Peyer's patch (tissue), 4 donors: Measurements from ENCODE around the gene TEKTIP1. TPM values are rescaled to one million over a fixed set of nuclear protein-coding genes. Genes with fewer than 3 reads are reported as not detected.

Experiments used
- DNase-seq, 3 donors: peaks; one replicate each; pipeline ENCODE4 v3.0.0-alpha.2; 2017 to 2019
- H3K27ac ChIP-seq, 4 donors: fragments of 200-600 bp; sonication (generic); one replicate each; pipeline ENCODE4 v1.5.1; 2016 to 2019
- H3K27me3 ChIP-seq, 2 donors: fragments of 200-600 bp; sonication (generic); one replicate each; pipeline ENCODE4 v1.5.1; 2019
- H3K36me3 ChIP-seq, 3 donors: fragments of 200-600 bp; sonication (generic); one replicate each; pipeline ENCODE4 v1.5.1; 2016 to 2019
- H3K4me1 ChIP-seq, 4 donors: fragments of 200-600 bp; sonication (generic); one replicate each; pipeline ENCODE4 v1.5.1; 2016 to 2019
- H3K4me3 ChIP-seq, 4 donors: fragments of 200-600 bp; sonication (generic); 1 replicate in 3 of 4; 2 replicates in 1 of 4; pipeline ENCODE4 v1.5.1; 2016 to 2019; ENCODE audit warnings: mild to moderate bottlenecking in 1 of 4
- H3K9me3 ChIP-seq, 4 donors: fragments of 200-600 bp; sonication (generic); one replicate each; pipeline ENCODE4 v1.5.1; 2016 to 2019; ENCODE audit warnings: mild to moderate bottlenecking in 1 of 4
- CTCF ChIP-seq, 6 experiments: fragments of 450-650 bp in 4 of 6; fragments of 200-600 bp in 2 of 6; sonication (generic) in 1 of 6; IDR thresholded peaks; one replicate each; pipeline ENCODE4 v1.5.1; 2017 to 2019; ENCODE audit warnings: antibody characterized with exemption in 6 of 6, mild to moderate bottlenecking in 3 of 6, moderate library complexity in 1 of 6
- POLR2A ChIP-seq, 2 donors: fragments of 450-650 bp; IDR thresholded peaks; one replicate each; pipeline ENCODE4 v1.5.1; 2017; ENCODE audit warnings: antibody characterized with exemption in 2 of 2, mild to moderate bottlenecking in 2 of 2, moderate library complexity in 2 of 2
- total RNA-seq, 4 donors: library from RNA; depleted of rRNA; stranded (reverse); fragments of >200 nt; gene quantifications; one replicate each; pipeline ENCODE4 v1.1.0, GENCODE V29; 2016

TEKTIP1 gene
- total RNA-seq, 4 donors from 2014 or later = 1.8 to 11.1 (median 2.4) TPM; not detected in 1

GRCh38 chr19:3585301-3586126 lies 46.5 kb downstream of the TEKTIP1 start, which contains the start of gene GIPC3:
TSS of gene GIPC3 (plus strand) at chr19:3585478. CDS start at chr19:3585598, 120 bp downstream.
- Histone ChIP-seq H3K27me3 (no peaks in the 10 kb centered on the region), H3K9me3 (no peaks in the 10 kb centered on the region), H3K36me3 (no peaks in the 10 kb centered on the region), H3K4me3 (peak within 1 kb of the TSS; percentile 12 to 55 (median 46)), H3K4me1 (peaks cover 0 to 12% (median 0%) of the 10 kb centered on the region in 4 donors), H3K27ac (peak within 1 kb of the TSS in 3 of 4 donors; percentile 19 to 50 (median 27))
- TF ChIP-seq POLR2A (IDR thresholded peaks at IDR 0.05) (no peak), CTCF (IDR thresholded peaks at IDR 0.05) (no peak)
- DNase-seq = no peak

DNA sequence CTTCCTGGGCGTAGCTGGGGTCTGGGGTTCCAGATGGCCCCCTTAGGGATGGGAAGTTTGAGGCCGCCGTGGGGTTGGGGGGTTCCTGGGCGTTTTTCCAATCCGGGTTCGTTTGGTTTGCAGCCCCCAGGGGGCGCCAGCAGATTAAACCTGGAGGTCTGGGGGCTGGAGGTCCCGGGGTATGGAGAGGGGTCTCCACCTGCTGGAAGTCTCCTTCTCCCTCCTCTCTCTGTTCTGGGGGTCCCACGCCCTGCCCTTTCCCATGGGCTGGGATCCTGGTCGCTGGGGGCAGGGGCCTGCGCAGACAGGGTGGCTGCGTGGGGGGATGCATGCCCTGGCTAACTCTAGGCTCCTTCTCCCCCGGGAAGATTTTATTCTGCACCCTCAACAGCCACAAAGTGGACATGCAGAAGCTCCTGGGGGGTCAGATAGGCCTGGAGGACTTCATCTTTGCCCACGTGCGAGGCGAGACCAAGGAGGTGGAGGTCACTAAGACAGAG lies 47.2 kb downstream of the TEKTIP1 start:
- Histone ChIP-seq H3K27ac (peak overlapping the region in 3 of 4 donors; percentile 19 to 50 (median 27)), H3K27me3 (no peaks in the 10 kb centered on the region), H3K36me3 (no peaks in the 10 kb centered on the region), H3K4me1 (peaks cover 0 to 12% (median 0%) of the 10 kb centered on the region in 4 donors), H3K4me3 (peak overlapping the region; percentile 12 to 55 (median 46)), H3K9me3 (no peaks in the 10 kb centered on the region)
- DNase-seq = peak in 1 of 3 donors; percentile 49
- TF ChIP-seq CTCF (IDR thresholded peaks at IDR 0.05) (peak; percentile 34 to 50 (median 38)), POLR2A (IDR thresholded peaks at IDR 0.05) (no peak)

DNA sequence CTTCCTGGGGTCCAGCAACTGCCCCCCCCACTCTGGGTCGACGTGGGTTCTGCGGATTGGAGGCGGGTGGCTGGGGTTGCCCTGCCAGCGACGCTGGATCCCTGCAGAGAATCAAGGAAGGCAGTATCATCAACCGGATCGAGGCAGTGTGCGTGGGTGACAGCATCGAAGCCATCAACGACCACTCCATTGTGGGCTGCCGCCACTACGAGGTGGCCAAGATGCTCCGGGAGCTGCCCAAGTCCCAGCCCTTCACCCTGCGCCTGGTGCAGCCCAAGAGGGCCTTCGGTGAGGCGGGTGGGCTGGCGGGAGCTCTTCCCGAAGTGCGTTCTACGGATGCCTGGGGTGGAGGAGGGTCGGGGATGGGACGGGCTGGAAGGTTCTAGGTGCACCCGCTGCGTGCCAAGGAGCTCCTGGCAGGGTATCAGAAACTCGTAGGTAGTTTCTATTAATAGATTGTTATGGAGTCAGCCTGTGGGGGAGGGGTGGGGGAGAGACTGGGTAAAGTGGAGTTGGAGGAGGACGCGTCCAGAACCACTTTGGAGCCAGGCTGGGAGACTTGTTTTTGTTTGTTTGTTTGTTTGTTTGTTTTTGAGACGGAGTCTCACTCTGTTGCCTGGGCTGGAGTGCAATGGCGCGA lies 47.9 kb downstream of the TEKTIP1 start:
- H3K9me3 ChIP-seq = no peaks in the 10 kb centered on the region
- no peak for DNase-seq
- H3K27me3 ChIP-seq = no peaks in the 10 kb centered on the region
- H3K27ac ChIP-seq = no peak overlapping the region
- TF ChIP-seq CTCF (IDR thresholded peaks at IDR 0.05) (no peak), POLR2A (IDR thresholded peaks at IDR 0.05) (no peak)
- H3K4me3 ChIP-seq = no peak overlapping the region
- peaks cover 0 to 12% (median 0%) of the 10 kb centered on the region in 4 donors for H3K4me1 ChIP-seq
- H3K36me3 ChIP-seq = no peaks in the 10 kb centered on the region

GRCh38 chr19:3589439-3589838 lies 50.5 kb downstream of the TEKTIP1 start:
- Histone ChIP-seq H3K27ac (no peak overlapping the region), H3K27me3 (no peaks in the 10 kb centered on the region), H3K36me3 (no peaks in the 10 kb centered on the region), H3K9me3 (no peaks in the 10 kb centered on the region), H3K4me3 (no peak overlapping the region), H3K4me1 (peaks cover 0 to 12% (median 0%) of the 10 kb centered on the region in 4 donors)
- no peak for DNase-seq
- TF ChIP-seq CTCF (IDR thresholded peaks at IDR 0.05) (no peak), POLR2A (IDR thresholded peaks at IDR 0.05) (no peak)

DNA sequence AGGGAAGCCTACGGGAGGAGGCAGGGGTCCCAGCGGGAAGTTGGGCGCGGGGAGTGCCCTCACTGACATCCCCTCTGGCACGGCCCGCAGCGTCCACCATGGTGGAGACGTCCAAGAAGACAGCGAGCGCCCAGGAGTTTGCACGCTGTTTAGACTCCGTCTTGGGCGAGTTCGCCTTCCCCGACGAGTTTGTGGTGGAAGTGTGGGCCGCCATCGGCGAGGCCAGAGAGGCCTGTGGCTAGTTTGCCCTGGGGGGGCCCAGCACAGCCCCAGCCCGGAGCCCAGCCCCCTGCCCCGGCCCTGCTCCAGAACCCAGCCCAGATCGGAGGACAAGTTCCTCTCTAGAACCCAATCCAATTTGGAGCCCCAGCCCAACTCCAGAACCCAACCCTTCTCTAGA lies 51.0 kb downstream of the TEKTIP1 start:
- Histone ChIP-seq H3K27me3 (no peaks in the 10 kb centered on the region), H3K36me3 (no peaks in the 10 kb centered on the region), H3K27ac (no peak overlapping the region), H3K4me1 (peaks cover 0 to 12% (median 0%) of the 10 kb centered on the region in 4 donors), H3K4me3 (no peak overlapping the region), H3K9me3 (no peaks in the 10 kb centered on the region)
- DNase-seq = no peak
- TF ChIP-seq CTCF (IDR thresholded peaks at IDR 0.05) (no peak), POLR2A (IDR thresholded peaks at IDR 0.05) (no peak)
